Spleen (tissue), 7 donors: Measurements from ENCODE around the gene PTPRN2.

Experiments
- CTCF ChIP-seq, 11 experiments: fragments of 200-600 bp in 7 of 11; fragments of 450-650 bp in 4 of 11; sonication (generic) in 4 of 11; IDR thresholded peaks in 8 of 11; conservative IDR thresholded peaks in 3 of 11; 1 replicate in 7 of 11; 2 replicates in 4 of 11; pipeline versions ENCODE4 v1.4.0 to v1.8.0; 2016 to 2021; ENCODE audit warnings: antibody characterized with exemption in 11 of 11, inconsistent platforms in 4 of 11, mild to moderate bottlenecking in 1 of 11
- POLR2AphosphoS5 ChIP-seq, 3 donors: sonication (generic); formaldehyde crosslinking; IDR thresholded peaks; one replicate each; pipeline ENCODE4 v1.5.1; 2017; ENCODE audit warnings: antibody characterized with exemption in 3 of 3
- donor health status: DM: no; HTN: no; CAD: no; lungs with moderate emphysema.
- donor health status: DM: no; HTN: no; CAD: no.
- donor health status: DM: no; HTN: no; CAD: no.

GRCh38 chr7:158512042-158512441 lies 75.6 kb downstream of the PTPRN2 start:
- no peak for TF ChIP-seq POLR2AphosphoS5 (IDR thresholded peaks at IDR 0.05)
- TF ChIP-seq CTCF (IDR thresholded peaks at IDR 0.05 in 8 of 11, conservative IDR thresholded peaks at IDR 0.05 in 3 of 11), result no peak
